Right atrium auricular region (tissue), 2 donors: ENCODE data around the gene WSB2. TPM values are rescaled to one million over a fixed set of nuclear protein-coding genes. Genes with fewer than 3 reads are reported as not detected.
"Not testable (repeated sequence)": the region's sequence is repeated elsewhere in the genome, so short reads cannot be mapped to it uniquely, and the experiment has no call there.

Source experiments
- DNase-seq: peaks from one replicate; pipeline ENCODE4 v3.0.0-alpha.2; 2019; ENCODE audit warnings: low spot score
- H3K27ac ChIP-seq, 2 donors: fragments of 200-600 bp; sonication (generic); 1 replicate in 1 of 2; 2 replicates in 1 of 2; pipeline ENCODE4 v1.5.1; 2016 to 2019
- H3K27me3 ChIP-seq, 2 donors: fragments of 200-600 bp; sonication (generic); one replicate each; pipeline versions ENCODE4 v1.5.1 to v1.6.0; 2017 to 2019
- H3K36me3 ChIP-seq: fragments of 200-600 bp; sonication (generic); one replicate; pipeline ENCODE4 v1.5.1; 2016
- H3K4me1 ChIP-seq, 2 donors: fragments of 200-600 bp; sonication (generic); one replicate each; pipeline versions ENCODE4 v1.5.1 to v1.6.0; 2017 to 2019
- H3K4me3 ChIP-seq, 2 donors: fragments of 200-600 bp; sonication (generic); 1 replicate in 1 of 2; 2 replicates in 1 of 2; pipeline ENCODE4 v1.5.1; 2017 to 2019; ENCODE audit warnings: mild to moderate bottlenecking in 1 of 2, moderate library complexity in 1 of 2
- H3K9me3 ChIP-seq, 2 donors: fragments of 200-600 bp; sonication (generic); one replicate each; pipeline ENCODE4 v1.5.1; 2019
- total RNA-seq, 2 donors: library from RNA; depleted of rRNA; stranded (reverse); fragments of >200 nt; gene quantifications; one replicate each; pipeline ENCODE4 v1.1.0, GENCODE V29; 2016
- TF ChIP-seq, protein P1 (sequence below), 2 donors: fragments of 200-600 bp; sonication (generic); IDR thresholded peaks; one replicate each; pipeline ENCODE4 v1.5.1; 2019; ENCODE audit warnings: antibody characterized with exemption in 2 of 2

The WSB2 gene
- total RNA-seq, 2 donors from 2014 or later = 72.3 to 86.3 TPM

DNA sequence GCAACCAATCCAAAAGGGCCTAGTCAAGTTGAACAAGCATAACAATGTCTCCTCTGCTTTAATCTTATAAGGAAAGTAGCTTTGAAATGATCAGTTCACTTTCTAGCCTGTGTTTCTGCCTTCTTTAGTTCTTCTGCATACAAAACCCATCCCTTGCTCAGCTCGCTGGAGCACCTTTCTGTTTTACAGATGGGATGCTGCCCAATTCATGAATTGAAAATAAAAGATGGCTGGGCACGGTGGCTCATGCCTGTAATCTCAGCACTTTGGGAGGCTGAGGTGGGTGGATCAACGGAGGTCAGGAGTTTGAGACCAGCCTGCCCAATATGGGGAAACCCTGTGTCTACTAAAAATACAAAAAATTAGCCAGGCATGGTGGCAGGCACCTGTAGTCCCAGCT is 49.0 kb downstream of the WSB2 start:
- H3K9me3 ChIP-seq = no peaks in the 10 kb centered on the region
- no peak overlapping the region for H3K27ac ChIP-seq
- H3K4me3 ChIP-seq = no peak overlapping the region
- no peaks in the 10 kb centered on the region for H3K36me3 ChIP-seq
- H3K4me1 ChIP-seq = peaks cover 0 to 8% of the 10 kb centered on the region in 2 donors
- TF ChIP-seq, protein P1, sequence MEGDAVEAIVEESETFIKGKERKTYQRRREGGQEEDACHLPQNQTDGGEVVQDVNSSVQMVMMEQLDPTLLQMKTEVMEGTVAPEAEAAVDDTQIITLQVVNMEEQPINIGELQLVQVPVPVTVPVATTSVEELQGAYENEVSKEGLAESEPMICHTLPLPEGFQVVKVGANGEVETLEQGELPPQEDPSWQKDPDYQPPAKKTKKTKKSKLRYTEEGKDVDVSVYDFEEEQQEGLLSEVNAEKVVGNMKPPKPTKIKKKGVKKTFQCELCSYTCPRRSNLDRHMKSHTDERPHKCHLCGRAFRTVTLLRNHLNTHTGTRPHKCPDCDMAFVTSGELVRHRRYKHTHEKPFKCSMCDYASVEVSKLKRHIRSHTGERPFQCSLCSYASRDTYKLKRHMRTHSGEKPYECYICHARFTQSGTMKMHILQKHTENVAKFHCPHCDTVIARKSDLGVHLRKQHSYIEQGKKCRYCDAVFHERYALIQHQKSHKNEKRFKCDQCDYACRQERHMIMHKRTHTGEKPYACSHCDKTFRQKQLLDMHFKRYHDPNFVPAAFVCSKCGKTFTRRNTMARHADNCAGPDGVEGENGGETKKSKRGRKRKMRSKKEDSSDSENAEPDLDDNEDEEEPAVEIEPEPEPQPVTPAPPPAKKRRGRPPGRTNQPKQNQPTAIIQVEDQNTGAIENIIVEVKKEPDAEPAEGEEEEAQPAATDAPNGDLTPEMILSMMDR (IDR thresholded peaks at IDR 0.05) = no peak
- no peak for DNase-seq
- H3K27me3 ChIP-seq = no peaks in the 10 kb centered on the region

DNA sequence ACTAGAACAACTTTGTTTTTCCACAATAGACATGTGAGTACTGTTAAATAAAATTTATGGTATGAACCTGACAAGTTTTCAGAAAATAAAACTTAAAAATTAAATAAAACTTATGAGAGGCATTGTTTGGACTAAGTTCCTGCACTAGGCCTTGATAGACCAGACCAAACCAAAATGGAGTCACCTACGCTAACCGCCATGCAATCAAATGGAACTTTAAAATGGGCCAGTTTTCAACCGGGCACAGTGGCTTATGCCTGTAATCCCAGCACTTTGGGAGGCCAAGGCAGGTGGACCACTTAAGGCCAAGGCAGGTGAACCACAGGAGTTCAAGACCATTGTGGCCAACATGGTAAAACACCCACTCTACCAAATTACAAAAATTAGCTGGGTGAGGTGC is 49.6 kb downstream of the WSB2 start:
- no peaks in the 10 kb centered on the region for H3K9me3 ChIP-seq
- TF ChIP-seq, protein P1 (IDR thresholded peaks at IDR 0.05) = no peak
- DNase-seq = no peak
- no peak overlapping the region for H3K27ac ChIP-seq
- no peak overlapping the region for H3K4me3 ChIP-seq
- no peaks in the 10 kb centered on the region for H3K36me3 ChIP-seq
- H3K4me1 ChIP-seq = peaks cover 0 to 5% of the 10 kb centered on the region in 2 donors
- H3K27me3 ChIP-seq = no peaks in the 10 kb centered on the region

DNA sequence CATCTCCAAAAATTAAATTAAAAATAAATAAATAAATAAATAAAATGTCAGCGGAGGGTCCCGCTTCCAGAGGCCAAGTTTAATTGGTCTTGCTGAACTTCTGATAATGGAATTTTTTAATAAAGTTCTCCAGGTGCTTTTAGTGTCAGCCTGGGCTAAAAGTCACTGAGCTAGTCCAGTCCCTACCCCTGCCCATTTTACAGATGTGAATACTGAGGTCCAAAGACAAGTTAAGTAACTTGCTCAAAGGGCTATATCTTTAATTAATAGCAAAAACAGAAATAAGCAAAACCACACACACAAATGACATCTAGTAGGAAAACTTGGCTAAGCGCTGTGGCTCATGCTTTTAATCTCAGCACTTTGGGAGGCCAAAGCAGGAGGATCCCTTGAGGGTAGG is 50.1 kb downstream of the WSB2 start:
- Histone ChIP-seq H3K9me3 (no peaks in the 10 kb centered on the region), H3K4me1 (peaks cover 0 to 2% of the 10 kb centered on the region in 2 donors), H3K27ac (no peak overlapping the region), H3K4me3 (no peak overlapping the region), H3K27me3 (no peaks in the 10 kb centered on the region), H3K36me3 (no peaks in the 10 kb centered on the region)
- no peak for DNase-seq
- TF ChIP-seq, protein P1 (IDR thresholded peaks at IDR 0.05) = no peak

DNA sequence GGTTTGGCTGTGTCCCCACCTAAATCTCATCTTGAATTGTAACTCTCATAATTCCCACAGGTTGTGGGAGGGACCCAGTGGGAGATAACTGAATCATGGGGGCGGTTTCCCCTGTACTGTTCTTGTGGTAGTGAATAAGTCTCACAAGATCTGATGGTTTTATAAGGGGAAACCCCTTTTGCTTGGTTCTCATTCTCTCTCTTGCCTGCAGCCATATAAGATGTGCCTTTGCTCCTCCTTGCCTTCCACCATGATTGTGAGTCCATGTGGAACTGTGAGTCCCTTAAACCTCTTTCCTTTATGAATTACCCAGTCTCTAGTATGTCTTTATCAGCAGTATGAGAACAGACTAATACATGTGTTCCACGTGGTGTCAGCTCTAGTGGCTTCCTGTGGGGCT is 61.2 kb downstream of the WSB2 start:
- not testable (repeated sequence) for DNase-seq, H3K27me3 ChIP-seq, H3K27ac ChIP-seq, H3K36me3 ChIP-seq, H3K4me1 ChIP-seq, H3K4me3 ChIP-seq, H3K9me3 ChIP-seq

DNA sequence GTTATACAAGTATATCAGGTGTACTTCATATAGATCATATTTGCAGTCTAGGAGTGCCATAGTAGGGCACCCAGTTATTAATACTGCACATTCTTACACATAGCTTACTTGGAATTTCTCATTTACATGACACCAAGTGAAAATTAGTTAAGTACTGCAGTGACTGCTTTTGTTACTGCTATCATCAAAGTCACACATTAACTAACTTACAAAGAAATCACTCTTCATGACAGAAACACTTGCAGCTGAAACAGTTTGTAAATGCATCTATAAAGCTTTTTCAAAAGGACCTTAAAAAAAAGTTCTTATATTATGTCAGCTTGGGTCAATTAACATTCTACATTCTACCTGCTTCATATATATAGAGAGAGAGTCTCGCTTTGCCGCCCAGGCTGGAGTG is 62.3 kb downstream of the WSB2 start:
- H3K36me3 ChIP-seq = no peaks in the 10 kb centered on the region
- DNase-seq = no peak
- H3K9me3 ChIP-seq = peaks cover 0 to 6% of the 10 kb centered on the region in 2 donors
- no peaks in the 10 kb centered on the region for H3K4me1 ChIP-seq
- H3K4me3 ChIP-seq = no peak overlapping the region
- TF ChIP-seq, protein P1 (IDR thresholded peaks at IDR 0.05) = no peak
- H3K27me3 ChIP-seq = no peaks in the 10 kb centered on the region
- H3K27ac ChIP-seq = no peak overlapping the region

DNA sequence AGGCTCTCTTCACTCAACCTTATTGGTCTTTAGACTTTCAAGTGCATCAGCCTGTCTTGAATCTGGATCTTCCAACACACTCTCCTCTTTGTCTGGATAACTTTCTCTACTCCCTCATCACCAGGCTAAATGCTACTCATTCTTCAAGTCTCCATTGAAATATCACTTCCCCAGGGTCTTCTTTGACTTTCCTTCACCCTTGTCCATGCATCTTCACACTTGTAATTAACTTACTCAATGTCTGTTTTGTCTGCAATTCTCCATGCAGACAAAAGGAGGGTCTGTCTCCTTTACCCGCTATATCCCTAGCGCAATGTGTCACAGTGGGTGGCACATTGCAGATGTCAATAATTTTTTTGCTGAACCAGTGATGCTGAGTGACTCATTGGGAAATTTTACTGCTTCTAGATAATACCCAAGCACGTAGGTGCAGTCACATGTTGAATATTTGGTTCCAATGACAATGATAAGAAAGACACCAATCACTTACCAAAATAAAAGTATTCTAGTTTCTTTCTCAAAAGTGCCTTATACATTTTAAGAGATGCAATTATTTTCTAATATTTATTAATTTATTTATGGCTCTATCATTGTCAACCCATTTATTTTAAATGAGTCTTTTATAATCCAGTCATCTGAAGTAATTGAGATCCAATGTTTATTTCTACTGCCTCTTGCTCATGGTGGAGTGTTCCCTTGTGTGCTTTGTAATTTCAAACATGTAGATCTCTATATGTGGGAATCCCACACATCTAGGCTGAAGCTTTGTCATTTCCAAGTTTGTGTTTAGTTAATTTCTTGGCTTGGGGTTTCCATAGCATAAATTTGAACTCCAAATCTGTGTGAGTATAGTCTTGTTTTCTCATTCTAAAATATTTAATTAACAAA is 66.2 kb downstream of the WSB2 start:
- Histone ChIP-seq H3K36me3 (no peaks in the 10 kb centered on the region), H3K4me1 (no peaks in the 10 kb centered on the region), H3K27me3 (no peaks in the 10 kb centered on the region), H3K27ac (no peak overlapping the region), H3K4me3 (no peak overlapping the region), H3K9me3 (peaks cover 0 to 6% of the 10 kb centered on the region in 2 donors)
- TF ChIP-seq, protein P1 (IDR thresholded peaks at IDR 0.05) = no peak
- no peak for DNase-seq
